Measurements from ENCODE around the gene ZIC5.

Gene ZIC5

DNA sequence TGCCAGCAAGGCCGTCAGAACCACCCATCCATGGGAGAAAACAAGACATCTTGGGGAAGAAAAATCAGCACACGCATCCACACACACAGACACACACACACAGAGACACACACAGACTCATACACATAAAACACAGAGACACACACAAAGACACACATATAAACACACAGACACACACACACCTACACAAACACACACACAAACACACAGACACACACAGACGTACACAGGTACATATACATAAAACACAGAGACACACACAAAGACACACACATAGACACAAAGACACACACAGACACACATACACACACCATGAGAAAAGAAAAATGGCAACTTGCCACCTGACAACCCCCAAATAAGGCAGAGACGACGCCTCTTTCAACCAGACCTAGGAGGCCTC, 40.6 kb downstream of the ZIC5 start:
- no peak for DNase-seq

GRCh38 chr13:99929866-99930265, 41.7 kb downstream of the ZIC5 start:
- DNase-seq: no peak

DNA sequence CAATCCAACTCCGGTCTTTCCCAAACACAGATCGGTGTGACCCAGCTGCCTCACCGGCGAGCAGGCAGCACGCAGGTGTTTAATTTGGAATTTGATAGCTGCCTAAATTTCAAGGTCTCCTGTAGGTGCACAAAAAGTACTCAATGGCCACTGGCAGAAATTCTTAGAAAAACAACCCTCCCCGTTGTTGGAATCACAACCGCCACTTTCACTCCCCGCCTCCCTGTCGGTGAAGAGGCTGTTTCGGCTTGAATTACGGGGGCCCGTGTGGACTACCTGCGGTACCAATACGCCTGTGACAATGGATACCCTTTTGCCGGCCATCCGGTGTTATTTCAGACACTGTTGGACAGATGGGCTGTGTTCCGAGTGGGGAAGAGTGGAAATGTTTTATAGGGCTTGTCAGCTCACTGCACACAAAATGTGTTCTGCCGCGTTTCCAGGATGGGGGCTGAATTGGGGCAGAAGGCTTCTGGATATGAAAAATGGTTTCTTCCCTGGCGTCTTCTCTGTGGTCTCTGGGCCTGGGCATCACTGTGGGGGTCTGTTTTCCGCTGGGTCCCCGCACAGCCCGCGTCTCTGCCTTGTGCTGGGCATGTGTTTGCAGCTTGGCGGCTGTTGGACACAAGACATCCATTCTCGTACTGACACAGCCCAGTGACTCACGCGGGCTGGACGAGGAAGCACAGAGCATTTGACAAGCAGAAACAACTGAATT, 45.4 kb downstream of the ZIC5 start:
- DNase-seq: peak in 5 of 14 donors; percentile 5 to 78 (median 23)

GRCh38 chr13:99923877-99924582, 47.5 kb downstream of the ZIC5 start:
- no peak for DNase-seq

- peak in 1 of 14 donors; percentile 42 for DNase-seq
Measured at GRCh38 chr13:99922631-99923404, 48.7 kb downstream of the ZIC5 start.

GRCh38 chr13:99919132-99919531, 52.4 kb downstream of the ZIC5 start:
- no peak for DNase-seq

- peak in 1 of 14 donors; percentile 66 for DNase-seq
Measured at GRCh38 chr13:99916366-99917103, 55.0 kb downstream of the ZIC5 start.

DNA sequence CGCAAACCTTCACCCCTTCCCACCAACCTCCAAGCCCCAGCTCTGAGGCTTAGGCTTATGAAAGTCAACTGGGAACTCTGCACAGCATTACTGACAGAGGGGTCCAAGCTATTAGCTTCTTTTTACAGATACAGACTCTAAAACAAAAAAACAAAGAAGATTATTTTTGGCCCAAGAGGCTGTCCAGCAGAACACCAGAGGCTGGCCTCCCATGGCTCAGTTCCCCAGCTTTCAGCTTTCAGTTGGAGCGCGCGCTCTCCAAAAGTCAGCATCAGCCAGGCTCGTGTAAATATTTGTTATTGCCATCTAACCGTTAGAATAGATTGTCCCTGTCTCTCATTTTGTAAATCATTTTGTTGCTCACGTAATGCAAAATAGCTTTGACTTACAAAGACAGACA, 58.4 kb downstream of the ZIC5 start:
- peak in 1 of 14 donors; percentile 49 for DNase-seq

Measured in C1 segment of cervical spinal cord (tissue), 14 donors.